CD4-positive, alpha-beta T cell (primary cell): ENCODE data around the gene SLCO4A1. TPM values are rescaled to one million over a fixed set of nuclear protein-coding genes. Genes with fewer than 3 reads are reported as not detected.
"Not testable (repeated sequence)": the region's sequence is repeated elsewhere in the genome, so short reads cannot be mapped to it uniquely, and the experiment has no call there.

Experiments
- ATAC-seq: fragments of 200-7000 bp; cut with Tn5 transposase; one replicate; pipeline ENCODE4 v1.10.0; 2022; ENCODE audit warnings: mild to moderate bottlenecking; ENCODE audit not compliant: poor library complexity
- CTCF ChIA-PET: fragments of 350-600 bp; sonication (Branson Sonifier 250); formaldehyde crosslinking; loops from one replicate; lab custom pipeline; 2021; ENCODE audit warnings: antibody characterized with exemption, inconsistent platforms; lab: Charles Lee
- POLR2A ChIA-PET: fragments of 350-600 bp; sonication (Branson Sonifier 250); formaldehyde crosslinking; loops from one replicate; lab custom pipeline; 2021; ENCODE audit warnings: antibody characterized with exemption, inconsistent platforms; lab: Charles Lee
- DNase-seq, 14 experiments: peaks; one replicate each; pipeline ENCODE4 v3.0.0-alpha.2; 2013 to 2020; ENCODE audit warnings: mixed read lengths in 2 of 14
- H3K27ac ChIP-seq, 2 donors: one replicate each; pipeline versions ENCODE4 v1.5.1 to v1.7.0; 2013; ENCODE audit warnings: low read length in 2 of 2, low read depth in 1 of 2, mild to moderate bottlenecking in 1 of 2
- H3K27me3 ChIP-seq, 2 experiments: 1 replicate in 1 of 2; 2 replicates in 1 of 2; pipeline versions ENCODE4 v1.6.1 to v1.7.0; 2013; ENCODE audit warnings: low read length in 2 of 2, control low read depth in 1 of 2, mild to moderate bottlenecking in 1 of 2, moderate library complexity in 1 of 2; ENCODE audit not compliant: insufficient read depth in 2 of 2, control insufficient read depth in 1 of 2
- H3K36me3 ChIP-seq: one replicate; pipeline ENCODE4 v1.6.1; 2013; ENCODE audit warnings: low read length, control low read depth; ENCODE audit not compliant: insufficient read depth
- H3K4me1 ChIP-seq: one replicate; pipeline ENCODE4 v1.6.1; 2013; ENCODE audit warnings: low read length, control low read depth; ENCODE audit not compliant: insufficient read depth
- H3K4me3 ChIP-seq: one replicate; pipeline ENCODE4 v1.5.1; 2013; ENCODE audit warnings: mild to moderate bottlenecking, low read length, moderate library complexity
- H3K9me3 ChIP-seq, 2 experiments: 1 replicate in 1 of 2; 2 replicates in 1 of 2; pipeline versions ENCODE4 v1.6.1 to v1.7.0; 2013; ENCODE audit warnings: low read length in 2 of 2, mild to moderate bottlenecking in 2 of 2, control low read depth in 1 of 2, moderate library complexity in 1 of 2; ENCODE audit not compliant: control insufficient read depth in 1 of 2, insufficient read depth in 1 of 2
- H3K27ac Mint-ChIP-seq: one replicate; pipeline ENCODE4 v1.8.0; 2020; ENCODE audit warnings: mixed read lengths
- H3K27me3 Mint-ChIP-seq: one replicate; pipeline ENCODE4 v1.8.0; 2021; ENCODE audit warnings: mixed read lengths
- H3K36me3 Mint-ChIP-seq: one replicate; pipeline ENCODE4 v1.8.0; 2021; ENCODE audit warnings: low read depth, mixed read lengths
- H3K4me1 Mint-ChIP-seq: one replicate; pipeline ENCODE4 v1.8.0; 2021; ENCODE audit warnings: low read depth, mixed read lengths
- H3K4me3 Mint-ChIP-seq: one replicate; pipeline ENCODE4 v1.8.0; 2020; ENCODE audit warnings: mild to moderate bottlenecking, mixed read lengths
- H3K9me3 Mint-ChIP-seq: one replicate; pipeline ENCODE4 v1.8.0; 2020; ENCODE audit warnings: mixed read lengths
- intact Hi-C, 2 experiments: fragments of 100-400 bp; cut with DNase I in 1 of 2; cut with micrococcal nuclease in 1 of 2; formaldehyde crosslinking; loops; one replicate each; pipeline versions ENCODE4 v1.15.1 to v1.9.0; 2023 to 2025; cut with DNase I, micrococcal nuclease
- total RNA-seq, 174 experiments: library from RNA in 2 of 174; stranded (reverse) in 2 of 174; gene quantifications; one replicate each; pipeline ENCODE4 v1.2.3 and lab custom pipeline; 2021 to 2026
- TF ChIP-seq, protein P1 (sequence below): fragments of 200-600 bp; IDR thresholded peaks from one replicate; pipeline ENCODE4 v1.8.0; 2022; ENCODE audit warnings: antibody characterized with exemption, mild to moderate bottlenecking

The SLCO4A1 gene
- total RNA-seq, 2 experiments from 2014 or later: 2.3 to 2.5 TPM

DNA sequence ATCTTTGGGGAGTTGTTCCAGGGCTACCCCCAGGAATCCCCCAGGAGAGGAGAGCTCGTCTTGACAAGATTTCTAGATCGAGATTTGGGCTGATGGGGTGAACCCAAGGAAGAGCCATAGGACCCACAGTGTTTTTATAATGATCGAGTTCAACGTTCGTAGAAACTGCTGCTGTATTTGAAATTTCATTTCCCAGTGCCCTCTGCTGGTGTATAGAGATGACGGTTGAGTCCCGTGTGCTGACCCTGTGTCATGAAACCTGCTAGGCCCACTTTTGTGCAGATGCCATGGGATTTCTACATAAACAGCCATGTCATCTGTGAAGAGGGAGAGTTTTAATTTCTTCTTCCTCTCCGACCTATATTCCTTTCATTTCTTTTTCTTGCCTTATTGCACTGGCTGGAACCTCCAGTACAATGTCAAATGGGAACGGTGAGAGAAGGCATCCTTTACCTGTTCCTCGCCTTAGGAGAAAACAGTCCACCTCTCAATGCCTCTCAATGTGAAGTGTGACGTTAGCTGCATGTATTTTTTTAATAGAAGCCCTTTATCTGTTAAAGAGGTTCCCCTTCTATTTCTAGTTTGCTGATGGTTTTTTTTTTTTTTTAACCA lies 37.8 kb downstream of the SLCO4A1 start:
- DNase-seq (no peak), ATAC-seq (no peak)
- ChIA-PET CTCF (no interaction called here), POLR2A (interaction anchor here (1.7 kb wide), 1 partner anchor 114 kb away, joined by 4 read pairs; no protein-coding TSS in a partner anchor)
- no peaks in the 10 kb centered on the region for H3K27me3 Mint-ChIP-seq
- H3K36me3 Mint-ChIP-seq: no peaks in the 10 kb centered on the region
- Histone ChIP-seq H3K36me3 (no peaks in the 10 kb centered on the region), H3K4me3 (no peak overlapping the region), H3K9me3 (no peaks in the 10 kb centered on the region), H3K27me3 (no peaks in the 10 kb centered on the region), H3K4me1 (peaks cover 3% of the 10 kb centered on the region), H3K27ac (no peak overlapping the region)
- H3K4me3 Mint-ChIP-seq: no peak overlapping the region
- peaks cover 4% of the 10 kb centered on the region for H3K4me1 Mint-ChIP-seq
- intact Hi-C loops: no loop called here
- no peaks in the 10 kb centered on the region for H3K9me3 Mint-ChIP-seq
- TF ChIP-seq, protein P1, sequence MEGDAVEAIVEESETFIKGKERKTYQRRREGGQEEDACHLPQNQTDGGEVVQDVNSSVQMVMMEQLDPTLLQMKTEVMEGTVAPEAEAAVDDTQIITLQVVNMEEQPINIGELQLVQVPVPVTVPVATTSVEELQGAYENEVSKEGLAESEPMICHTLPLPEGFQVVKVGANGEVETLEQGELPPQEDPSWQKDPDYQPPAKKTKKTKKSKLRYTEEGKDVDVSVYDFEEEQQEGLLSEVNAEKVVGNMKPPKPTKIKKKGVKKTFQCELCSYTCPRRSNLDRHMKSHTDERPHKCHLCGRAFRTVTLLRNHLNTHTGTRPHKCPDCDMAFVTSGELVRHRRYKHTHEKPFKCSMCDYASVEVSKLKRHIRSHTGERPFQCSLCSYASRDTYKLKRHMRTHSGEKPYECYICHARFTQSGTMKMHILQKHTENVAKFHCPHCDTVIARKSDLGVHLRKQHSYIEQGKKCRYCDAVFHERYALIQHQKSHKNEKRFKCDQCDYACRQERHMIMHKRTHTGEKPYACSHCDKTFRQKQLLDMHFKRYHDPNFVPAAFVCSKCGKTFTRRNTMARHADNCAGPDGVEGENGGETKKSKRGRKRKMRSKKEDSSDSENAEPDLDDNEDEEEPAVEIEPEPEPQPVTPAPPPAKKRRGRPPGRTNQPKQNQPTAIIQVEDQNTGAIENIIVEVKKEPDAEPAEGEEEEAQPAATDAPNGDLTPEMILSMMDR: no peak
- H3K27ac Mint-ChIP-seq: no peak overlapping the region

DNA sequence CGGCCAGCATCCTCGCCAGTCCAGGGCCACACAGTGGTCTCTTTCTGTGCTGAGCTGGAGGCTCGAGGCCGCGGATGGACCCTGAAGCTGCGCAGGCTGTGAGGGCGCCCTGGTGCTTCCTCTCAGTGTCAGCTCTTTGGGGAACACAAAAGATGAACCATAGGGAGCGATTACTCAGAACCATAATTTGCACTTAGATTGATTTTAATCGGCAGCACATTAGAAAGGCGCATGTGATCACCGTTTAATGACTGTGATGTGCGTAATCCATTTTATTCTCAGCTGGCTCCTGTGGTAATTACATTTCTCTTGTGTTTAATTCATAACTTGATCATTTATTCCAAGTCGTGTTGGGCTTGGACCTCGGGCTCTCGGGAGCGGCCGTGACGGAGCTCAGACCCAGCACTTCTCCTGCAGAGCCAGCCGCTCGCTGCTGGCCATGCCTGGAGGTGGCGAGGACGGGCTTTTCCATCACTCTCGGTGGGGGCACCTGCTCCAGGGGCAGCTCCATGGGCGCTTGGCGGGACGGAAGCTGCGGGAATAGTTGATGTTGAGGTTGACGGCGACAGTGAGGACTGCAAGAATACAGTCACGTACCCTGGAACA lies 40.7 kb downstream of the SLCO4A1 start:
- Mint-ChIP-seq H3K27me3 (no peaks in the 10 kb centered on the region), H3K9me3 (no peaks in the 10 kb centered on the region), H3K4me1 (peaks cover 19% of the 10 kb centered on the region), H3K36me3 (no peaks in the 10 kb centered on the region), H3K27ac (no peak overlapping the region), H3K4me3 (no peak overlapping the region)
- Histone ChIP-seq H3K27ac (no peak overlapping the region), H3K36me3 (no peaks in the 10 kb centered on the region), H3K9me3 (no peaks in the 10 kb centered on the region), H3K27me3 (no peaks in the 10 kb centered on the region), H3K4me1 (peaks cover 16% of the 10 kb centered on the region), H3K4me3 (no peak overlapping the region)
- CTCF ChIA-PET: no interaction called here
- POLR2A ChIA-PET: no interaction called here
- ATAC-seq (no peak), DNase-seq (no peak)
- TF ChIP-seq, protein P1: no peak
- intact Hi-C loops: no loop called here

DNA sequence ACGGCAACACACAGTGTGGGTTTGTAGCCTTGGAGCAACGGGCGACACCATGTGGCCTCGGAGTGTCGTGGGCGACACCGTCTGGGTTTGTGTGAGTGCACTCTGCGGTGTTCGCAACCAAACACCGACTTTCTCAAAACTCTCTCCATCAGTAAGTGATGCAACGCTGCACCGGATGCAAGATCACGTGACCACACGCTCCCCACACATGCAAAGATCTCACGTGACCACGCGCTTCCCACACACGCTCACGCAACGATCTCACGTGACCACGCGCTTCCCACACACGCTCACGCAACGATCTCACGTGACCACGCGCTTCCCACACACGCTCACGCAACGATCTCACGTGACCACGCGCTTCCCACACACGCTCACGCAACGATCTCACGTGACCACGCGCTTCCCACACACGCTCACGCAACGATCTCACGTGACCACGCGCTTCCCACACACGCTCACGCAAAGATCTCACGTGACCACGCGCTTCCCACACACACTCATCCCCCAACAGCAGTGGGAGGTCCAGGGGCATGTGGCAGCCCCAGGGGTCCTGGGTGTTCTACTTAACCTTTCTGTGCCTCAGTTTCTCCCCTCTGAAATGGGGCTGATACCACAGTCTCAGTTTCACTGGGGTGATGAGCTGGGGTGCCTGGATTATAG lies 41.5 kb downstream of the SLCO4A1 start:
- H3K27ac Mint-ChIP-seq, H3K36me3 Mint-ChIP-seq, intact Hi-C loops, H3K27ac ChIP-seq, H3K27me3 ChIP-seq, H3K27me3 Mint-ChIP-seq, ATAC-seq, H3K36me3 ChIP-seq, H3K4me3 ChIP-seq, CTCF ChIA-PET, DNase-seq, H3K9me3 ChIP-seq, H3K9me3 Mint-ChIP-seq, POLR2A ChIA-PET, H3K4me3 Mint-ChIP-seq: not testable (repeated sequence)
- H3K4me1 ChIP-seq: peaks cover 14% of the 10 kb centered on the region
- peaks cover 15% of the 10 kb centered on the region for H3K4me1 Mint-ChIP-seq
